BJ (cell line): ENCODE measurements around the gene MYO1A. TPM values are rescaled to one million over a fixed set of nuclear protein-coding genes. Genes with fewer than 3 reads are reported as not detected.
A peak's percentile ranks its signal among the peaks of the same experiment; 100 is the strongest.

Experiments
- CTCF ChIA-PET: fragments of 350-600 bp; formaldehyde crosslinking; extraction: SDS; loops from one replicate; lab custom pipeline; 2021; ENCODE audit warnings: antibody characterized with exemption, inconsistent platforms; lab: Yijun Ruan, JAX
- POLR2A ChIA-PET: fragments of 300-600 bp; sonication (Branson Sonifier 250); formaldehyde crosslinking; extraction: SDS; loops from one replicate; lab custom pipeline; 2021; ENCODE audit warnings: antibody characterized with exemption; lab: Charles Lee
- DNase-seq: peaks from one replicate; pipeline ENCODE4 v3.0.0-alpha.2; 2011; ENCODE audit warnings: low read depth
- H3K27me3 ChIP-seq: 2 replicates; pipeline ENCODE4 v1.6.0; 2011; ENCODE audit warnings: low read length; ENCODE audit not compliant: control insufficient read depth, insufficient read depth
- H3K36me3 ChIP-seq: 2 replicates; pipeline ENCODE4 v1.5.1; 2011; ENCODE audit warnings: low read length; ENCODE audit not compliant: control insufficient read depth, insufficient read depth
- H3K4me3 ChIP-seq: 2 replicates; pipeline ENCODE4 v1.5.1; 2011; ENCODE audit warnings: low read depth, mild to moderate bottlenecking, control low read depth, low read length
- CTCF ChIP-seq: IDR thresholded peaks from 2 replicates; pipeline ENCODE4 v1.5.1; 2011; ENCODE audit warnings: low read depth, mild to moderate bottlenecking, control low read depth, inconsistent platforms, low read length, moderate library complexity; ENCODE audit not compliant: insufficient read depth
- polyA plus RNA-seq: library from polyadenylated mRNA; depleted of rRNA; stranded (reverse); fragments of >200 nt; gene quantifications from 2 replicates; pipeline ENCODE4 v1.2.3, GENCODE V29; 2011

The MYO1A gene
- polyA plus RNA-seq, 1 experiment = 0.15 TPM

GRCh38 chr12:57087010-57087690 is 37.2 kb upstream of the MYO1A start:
- peak overlapping the region; percentile 64 for H3K4me3 ChIP-seq
- no peak for DNase-seq
- H3K27me3 ChIP-seq = no peaks in the 10 kb centered on the region
- H3K36me3 ChIP-seq = peaks cover 14% of the 10 kb centered on the region
- ChIA-PET POLR2A (interaction anchor here (0.7 to 1.9 kb wide), 5 partner anchors 8 to 143 kb away, joined by 3 to 13 read pairs (median 4); partner anchors contain the start of genes LRP1, NEMP1, SHMT2 and STAT6), CTCF (interaction anchor here (1.0 to 15.6 kb wide), 4 partner anchors 11 to 347 kb away, joined by 3 to 190 read pairs (median 5); partner anchors contain the start of gene STAT6)
- TF ChIP-seq CTCF = no peak

- Histone ChIP-seq H3K36me3 (peaks cover 10% of the 10 kb centered on the region), H3K4me3 (peak overlapping the region; percentile 64), H3K27me3 (no peaks in the 10 kb centered on the region)
- DNase-seq = no peak
- ChIA-PET POLR2A (interaction anchor here (0.6 to 1.9 kb wide), 2 partner anchors 7 to 16 kb away, joined by 13 to 21 read pairs; partner anchors contain the start of gene NEMP1), CTCF (interaction anchor here (0.6 to 15.6 kb wide), 4 partner anchors 14 to 346 kb away, joined by 3 to 190 read pairs (median 3); partner anchors contain the start of gene STAT6)
- TF ChIP-seq CTCF = peak; percentile 58
These were observed 36.6 kb upstream of the MYO1A start for GRCh38 chr12:57086493-57087009.

- TF ChIP-seq CTCF = no peak
- no peak for DNase-seq
- CTCF ChIA-PET = interaction anchor here (0.6 to 2.3 kb wide), 5 partner anchors 13 to 346 kb away, joined by 3 to 10 read pairs (median 3); partner anchors contain the start of gene STAT6
These were observed 36.1 kb upstream of the MYO1A start for GRCh38 chr12:57085999-57086492.

GRCh38 chr12:57080855-57081254 is 30.9 kb upstream of the MYO1A start:
- ChIA-PET POLR2A (no interaction called here), CTCF (interaction anchor here (5.5 kb wide), 1 partner anchor 12 kb away, joined by 34 read pairs; no protein-coding TSS in a partner anchor)
- H3K4me3 ChIP-seq = no peak overlapping the region
- H3K27me3 ChIP-seq = no peaks in the 10 kb centered on the region
- no peak for TF ChIP-seq CTCF
- no peaks in the 10 kb centered on the region for H3K36me3 ChIP-seq
- DNase-seq = no peak

More at GRCh38 chr12:57085999-57086492, 36.1 kb upstream of the MYO1A start:
- POLR2A ChIA-PET = interaction anchor here (0.6 kb wide), 1 partner anchor 17 kb away, joined by 21 read pairs; no protein-coding TSS in a partner anchor
- H3K27me3 ChIP-seq = no peaks in the 10 kb centered on the region
- peak overlapping the region; percentile 64 for H3K4me3 ChIP-seq
- peaks cover 5% of the 10 kb centered on the region for H3K36me3 ChIP-seq

- CTCF ChIA-PET = interaction anchor here (0.9 to 5.5 kb wide), 9 partner anchors 8 to 162 kb away, joined by 3 to 34 read pairs (median 6); partner anchors contain the start of gene STAT6
- TF ChIP-seq CTCF = no peak
- H3K4me3 ChIP-seq = no peak overlapping the region
- POLR2A ChIA-PET = interaction anchor here (1.0 to 1.8 kb wide), 2 partner anchors 8 to 9 kb away, joined by 3 to 13 read pairs; partner anchors contain the start of gene NAB2
- no peak for DNase-seq
- no peaks in the 10 kb centered on the region for H3K27me3 ChIP-seq
- no peaks in the 10 kb centered on the region for H3K36me3 ChIP-seq
These were observed 29.9 kb upstream of the MYO1A start for GRCh38 chr12:57079821-57080220.
